HL-60 (cell line): Measurements from ENCODE around the gene MIA3.

Experiments used
- GABPA ChIP-seq: IDR thresholded peaks from 2 replicates; pipeline ENCODE4 v1.6.1; 2012; ENCODE audit warnings: low read depth
- POLR2AphosphoS5 ChIP-seq: IDR thresholded peaks from 2 replicates; pipeline ENCODE4 v1.6.1; 2012; ENCODE audit warnings: low read depth
- TF ChIP-seq, protein P1 (sequence below): IDR thresholded peaks from one replicate; pipeline ENCODE4 v1.5.1; 2011; ENCODE audit warnings: low read length, control low read depth, inconsistent platforms; ENCODE audit not compliant: insufficient read depth
- TF ChIP-seq, protein P2 (sequence below): IDR thresholded peaks from 2 replicates; pipeline ENCODE4 v1.6.1; 2012; ENCODE audit warnings: low read depth; ENCODE audit not compliant: insufficient replicate concordance

DNA sequence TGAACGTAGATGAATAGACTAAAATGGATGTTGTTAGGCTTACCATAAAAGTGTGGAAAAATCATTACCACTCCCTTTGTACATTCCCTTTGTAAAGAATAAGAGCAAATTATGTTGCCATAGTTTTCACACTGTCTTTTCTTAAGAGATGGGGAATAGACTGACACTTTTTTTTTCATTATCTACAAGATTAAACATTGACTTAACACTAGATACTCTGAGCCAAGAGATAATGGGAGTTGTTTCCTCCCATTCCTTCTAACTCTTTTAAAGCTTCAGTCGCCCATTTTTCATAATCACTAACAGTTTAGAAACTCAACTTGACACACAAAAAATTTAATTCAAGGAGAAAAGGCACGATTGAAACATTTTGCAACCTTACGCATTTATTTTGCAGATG, 84.3 kb downstream of the MIA3 start:
- TF ChIP-seq, protein P1, sequence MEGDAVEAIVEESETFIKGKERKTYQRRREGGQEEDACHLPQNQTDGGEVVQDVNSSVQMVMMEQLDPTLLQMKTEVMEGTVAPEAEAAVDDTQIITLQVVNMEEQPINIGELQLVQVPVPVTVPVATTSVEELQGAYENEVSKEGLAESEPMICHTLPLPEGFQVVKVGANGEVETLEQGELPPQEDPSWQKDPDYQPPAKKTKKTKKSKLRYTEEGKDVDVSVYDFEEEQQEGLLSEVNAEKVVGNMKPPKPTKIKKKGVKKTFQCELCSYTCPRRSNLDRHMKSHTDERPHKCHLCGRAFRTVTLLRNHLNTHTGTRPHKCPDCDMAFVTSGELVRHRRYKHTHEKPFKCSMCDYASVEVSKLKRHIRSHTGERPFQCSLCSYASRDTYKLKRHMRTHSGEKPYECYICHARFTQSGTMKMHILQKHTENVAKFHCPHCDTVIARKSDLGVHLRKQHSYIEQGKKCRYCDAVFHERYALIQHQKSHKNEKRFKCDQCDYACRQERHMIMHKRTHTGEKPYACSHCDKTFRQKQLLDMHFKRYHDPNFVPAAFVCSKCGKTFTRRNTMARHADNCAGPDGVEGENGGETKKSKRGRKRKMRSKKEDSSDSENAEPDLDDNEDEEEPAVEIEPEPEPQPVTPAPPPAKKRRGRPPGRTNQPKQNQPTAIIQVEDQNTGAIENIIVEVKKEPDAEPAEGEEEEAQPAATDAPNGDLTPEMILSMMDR = no peak
- TF ChIP-seq POLR2AphosphoS5 (no peak), GABPA (no peak)
- TF ChIP-seq, protein P2, sequence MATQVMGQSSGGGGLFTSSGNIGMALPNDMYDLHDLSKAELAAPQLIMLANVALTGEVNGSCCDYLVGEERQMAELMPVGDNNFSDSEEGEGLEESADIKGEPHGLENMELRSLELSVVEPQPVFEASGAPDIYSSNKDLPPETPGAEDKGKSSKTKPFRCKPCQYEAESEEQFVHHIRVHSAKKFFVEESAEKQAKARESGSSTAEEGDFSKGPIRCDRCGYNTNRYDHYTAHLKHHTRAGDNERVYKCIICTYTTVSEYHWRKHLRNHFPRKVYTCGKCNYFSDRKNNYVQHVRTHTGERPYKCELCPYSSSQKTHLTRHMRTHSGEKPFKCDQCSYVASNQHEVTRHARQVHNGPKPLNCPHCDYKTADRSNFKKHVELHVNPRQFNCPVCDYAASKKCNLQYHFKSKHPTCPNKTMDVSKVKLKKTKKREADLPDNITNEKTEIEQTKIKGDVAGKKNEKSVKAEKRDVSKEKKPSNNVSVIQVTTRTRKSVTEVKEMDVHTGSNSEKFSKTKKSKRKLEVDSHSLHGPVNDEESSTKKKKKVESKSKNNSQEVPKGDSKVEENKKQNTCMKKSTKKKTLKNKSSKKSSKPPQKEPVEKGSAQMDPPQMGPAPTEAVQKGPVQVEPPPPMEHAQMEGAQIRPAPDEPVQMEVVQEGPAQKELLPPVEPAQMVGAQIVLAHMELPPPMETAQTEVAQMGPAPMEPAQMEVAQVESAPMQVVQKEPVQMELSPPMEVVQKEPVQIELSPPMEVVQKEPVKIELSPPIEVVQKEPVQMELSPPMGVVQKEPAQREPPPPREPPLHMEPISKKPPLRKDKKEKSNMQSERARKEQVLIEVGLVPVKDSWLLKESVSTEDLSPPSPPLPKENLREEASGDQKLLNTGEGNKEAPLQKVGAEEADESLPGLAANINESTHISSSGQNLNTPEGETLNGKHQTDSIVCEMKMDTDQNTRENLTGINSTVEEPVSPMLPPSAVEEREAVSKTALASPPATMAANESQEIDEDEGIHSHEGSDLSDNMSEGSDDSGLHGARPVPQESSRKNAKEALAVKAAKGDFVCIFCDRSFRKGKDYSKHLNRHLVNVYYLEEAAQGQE = no peak
